GM12873 (cell line): ENCODE results near the gene STXBP6.

Experiments used
- CTCF ChIP-seq: IDR thresholded peaks from 2 replicates; pipeline ENCODE4 v1.5.1; 2012; ENCODE audit warnings: low read depth, mild to moderate bottlenecking, moderate library complexity, low read length, control low read depth; ENCODE audit not compliant: insufficient read depth; ENCODE audit errors: missing control alignments

Gene STXBP6

DNA sequence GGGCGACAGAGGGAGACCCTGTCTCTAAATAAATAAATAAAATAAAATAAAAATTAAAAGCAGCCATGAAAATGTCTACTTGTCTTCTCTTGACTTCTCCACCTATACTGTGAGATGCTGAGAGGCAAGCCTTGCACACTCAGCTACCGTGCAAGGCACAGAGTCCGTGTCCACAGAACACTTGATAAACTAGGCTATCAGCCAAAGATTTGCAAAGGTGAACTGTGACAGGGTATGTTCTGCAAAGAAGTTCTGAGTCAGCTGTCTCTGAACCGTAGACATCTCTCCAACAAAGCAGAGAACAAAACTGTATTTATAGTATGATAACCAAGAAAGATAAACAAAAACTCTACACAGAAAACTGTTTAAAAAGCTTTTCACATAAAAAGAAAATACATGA lies 35.5 kb downstream of the STXBP6 start:
- TF ChIP-seq CTCF: no peak

DNA sequence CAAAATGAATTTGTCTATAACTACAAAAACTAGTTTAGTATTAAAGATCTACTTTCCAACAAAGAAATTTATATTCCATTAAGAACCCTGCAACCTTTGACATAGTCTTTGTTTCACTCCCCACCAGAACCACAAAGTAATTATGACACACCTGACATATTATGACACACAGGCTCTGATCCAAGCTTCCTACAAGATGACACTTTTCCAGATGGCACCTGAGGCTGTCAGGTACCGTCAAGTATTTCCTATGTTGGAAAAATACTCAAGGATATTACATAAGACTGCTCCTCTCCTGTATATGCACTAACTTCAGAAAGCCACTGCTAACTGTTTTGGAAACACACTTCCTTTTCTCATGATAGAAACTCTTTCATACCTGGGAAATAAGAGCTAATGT lies 38.9 kb downstream of the STXBP6 start:
- no peak for TF ChIP-seq CTCF

DNA sequence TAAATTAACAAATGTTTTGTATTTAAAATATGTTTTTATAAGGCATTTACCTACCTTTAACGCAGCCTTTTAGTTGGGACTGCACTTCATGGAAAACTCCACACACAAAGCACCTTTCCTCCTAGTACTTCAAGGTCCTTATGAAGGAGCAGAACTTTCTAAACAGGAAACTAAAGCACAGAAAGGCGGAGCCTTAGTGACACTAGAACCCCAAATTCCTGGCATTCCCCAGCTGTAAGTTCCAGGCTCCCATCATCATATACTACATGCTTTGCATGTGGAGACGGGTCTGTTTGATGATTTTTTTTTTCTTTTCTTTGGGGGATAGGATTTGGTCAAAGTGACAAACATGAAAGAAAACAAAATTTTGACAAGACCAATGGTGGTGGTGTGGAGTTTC lies 39.5 kb downstream of the STXBP6 start:
- no peak for TF ChIP-seq CTCF

GRCh38 chr14:25009891-25010290 lies 40.1 kb downstream of the STXBP6 start:
- no peak for TF ChIP-seq CTCF

DNA sequence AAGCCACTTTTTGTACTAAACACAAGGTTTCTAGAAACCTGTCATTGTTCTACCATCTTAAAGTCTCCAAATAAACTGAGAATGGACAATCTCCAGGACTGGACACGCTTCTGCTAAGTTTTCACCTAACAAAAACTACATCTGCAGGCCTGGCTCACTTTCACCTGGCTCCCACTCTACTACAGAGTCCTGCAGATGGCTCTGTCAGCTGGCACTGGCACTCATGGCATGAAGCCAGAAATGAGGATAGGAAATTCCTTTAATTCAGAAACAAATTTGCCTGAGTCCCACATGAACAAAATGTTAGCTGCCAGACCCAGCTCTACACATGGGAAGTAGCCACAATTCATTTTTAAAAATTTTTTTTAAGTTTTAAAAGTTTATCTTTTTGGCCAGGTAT lies 42.1 kb downstream of the STXBP6 start:
- no peak for TF ChIP-seq CTCF

DNA sequence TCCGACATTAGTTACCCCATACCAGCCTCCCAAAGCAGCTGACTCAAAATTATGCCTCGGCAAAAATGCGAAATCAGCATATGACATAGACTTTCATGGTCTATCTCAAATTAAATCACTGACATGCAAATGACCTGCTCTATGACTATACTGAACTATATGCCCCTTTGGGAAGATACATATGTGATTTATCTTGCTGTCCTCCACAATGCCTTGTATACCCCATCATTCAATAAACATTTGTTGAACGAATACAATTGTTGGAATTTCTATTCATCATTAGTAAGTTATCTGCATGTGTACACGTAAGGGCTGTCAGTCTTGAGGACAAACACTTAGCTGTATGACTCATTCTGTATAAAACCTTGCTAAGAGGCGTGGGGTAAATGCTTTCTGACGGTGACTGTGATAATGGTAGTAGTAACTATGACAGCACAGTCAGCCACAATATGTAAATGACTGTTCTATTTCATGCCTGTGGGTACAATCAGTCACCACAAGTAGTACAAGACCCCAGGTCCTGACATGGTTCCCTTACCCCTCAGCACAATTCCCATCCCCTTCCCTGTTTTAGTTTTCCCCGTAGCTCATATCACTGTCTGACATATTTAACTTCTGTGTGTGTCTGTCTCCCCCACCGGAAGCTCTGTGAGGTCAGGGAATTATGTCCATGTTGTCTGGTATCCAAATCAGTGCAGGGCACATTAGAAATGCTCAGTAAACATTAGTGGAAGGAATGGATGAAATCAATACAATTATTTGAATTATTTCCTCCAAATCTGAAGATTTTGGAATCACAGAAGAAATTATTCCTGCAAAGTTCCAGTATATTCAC lies 42.8 kb downstream of the STXBP6 start:
- no peak for TF ChIP-seq CTCF

DNA sequence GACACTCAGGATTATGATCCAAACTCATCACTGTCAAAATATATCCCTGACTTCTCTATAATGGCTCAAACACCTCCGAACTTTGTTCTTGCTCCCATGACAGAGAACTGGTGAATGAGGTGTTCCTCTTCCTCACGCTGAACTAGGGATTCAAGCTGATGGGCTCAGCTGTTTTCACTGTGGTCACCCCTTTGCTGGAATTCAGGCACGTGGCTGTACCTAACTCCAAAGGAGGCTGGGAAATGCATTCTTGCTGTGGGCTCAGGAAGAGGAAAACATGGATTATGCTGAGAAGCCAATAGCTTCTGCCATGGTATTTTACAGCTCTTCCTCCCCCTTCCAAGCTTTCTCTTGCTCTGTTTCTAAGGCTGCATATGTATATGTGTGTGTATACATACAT lies 43.9 kb downstream of the STXBP6 start:
- TF ChIP-seq CTCF: no peak

- TF ChIP-seq CTCF: no peak
Observed at GRCh38 chr14:25004389-25004809, 45.5 kb downstream of the STXBP6 start.
